Left lung (tissue), 10 donors: Measurements from ENCODE around the gene MIF4GD. TPM values are rescaled to one million over a fixed set of nuclear protein-coding genes. Genes with fewer than 3 reads are reported as not detected.
A peak's percentile ranks its signal among the peaks of the same experiment; 100 is the strongest.

Source experiments
- ATAC-seq: fragments of 200-7000 bp; cut with Tn5 transposase; one replicate; pipeline ENCODE4 v1.9.1; 2020; ENCODE audit warnings: moderate library complexity
- DNase-seq, 4 donors: peaks; one replicate each; pipeline ENCODE4 v3.0.0-alpha.2; 2013 to 2020
- H3K27ac ChIP-seq, 2 donors: fragments of 200-600 bp; sonication (generic) in 1 of 2; one replicate each; pipeline versions ENCODE4 v1.5.0 to v1.8.0; 2020 to 2021
- H3K27me3 ChIP-seq, 2 donors: fragments of 200-600 bp; sonication (generic) in 1 of 2; one replicate each; pipeline versions ENCODE4 v1.5.0 to v1.8.0; 2020 to 2021
- H3K36me3 ChIP-seq, 2 donors: fragments of 200-600 bp; sonication (generic) in 1 of 2; one replicate each; pipeline versions ENCODE4 v1.5.0 to v1.8.0; 2020 to 2021
- H3K4me1 ChIP-seq, 2 donors: fragments of 200-600 bp; one replicate each; pipeline ENCODE4 v1.8.0; 2021
- H3K4me3 ChIP-seq, 2 donors: fragments of 200-600 bp; sonication (generic) in 1 of 2; one replicate each; pipeline versions ENCODE4 v1.5.0 to v1.8.0; 2020 to 2021; ENCODE audit warnings: mild to moderate bottlenecking in 1 of 2
- H3K9me3 ChIP-seq, 2 donors: fragments of 200-600 bp; sonication (generic) in 1 of 2; one replicate each; pipeline versions ENCODE4 v1.5.0 to v1.8.0; 2020 to 2021
- CTCF ChIP-seq, 2 donors: fragments of 200-600 bp; sonication (generic) in 1 of 2; IDR thresholded peaks; one replicate each; pipeline versions ENCODE4 v1.5.0 to v1.8.0; 2021; ENCODE audit warnings: antibody characterized with exemption in 2 of 2
- intact Hi-C, 2 donors: fragments of 100-400 bp; cut with DNase I; formaldehyde crosslinking; loops; one replicate each; pipeline versions ENCODE4 v1.11.2 to v1.14.2; 2022
- polyA plus RNA-seq, 6 donors: library from polyadenylated mRNA; unstranded; fragments of 120-200 nt; gene quantifications; one replicate each; pipeline ENCODE4 v1.2.1, GENCODE V29; 2013; ENCODE audit not compliant: insufficient read length in 6 of 6
- total RNA-seq, 2 donors: library from RNA; stranded (reverse); fragmentation: NEBNext Ultra II Directional; extraction: Animal tissue kit (Norgen Biotek cat#: 25700); gene quantifications; one replicate each; pipeline ENCODE4 v1.2.1, GENCODE V29; 2021
- donor health status: DM: no; HTN: yes; CAD: no.
- donor health status: DM: no; HTN: no; CAD: no.

Gene MIF4GD
- total and polyA plus RNA-seq, 8 donors: 12.7 to 25.4 (median 14.9) TPM

- ATAC-seq: no peak
Observed at GRCh38 chr17:75273977-75274708, 3.1 kb upstream of the MIF4GD start.

GRCh38 chr17:75272848-75273184 is 1.8 kb upstream of the MIF4GD start:
- H3K27ac ChIP-seq: peak overlapping the region in 1 of 2 donors; percentile 95
- no peak overlapping the region for H3K4me3 ChIP-seq
- intact Hi-C loops: no loop called here

More at GRCh38 chr17:75273977-75274708, 3.1 kb upstream of the MIF4GD start:
- H3K36me3 ChIP-seq: peaks cover 0 to 52% of the 10 kb centered on the region in 2 donors
- intact Hi-C loops: no loop called here
- no peak for TF ChIP-seq CTCF (IDR thresholded peaks at IDR 0.05)
- H3K9me3 ChIP-seq: no peaks in the 10 kb centered on the region
- peaks cover 16 to 34% of the 10 kb centered on the region in 2 donors for H3K4me1 ChIP-seq
- H3K27me3 ChIP-seq: no peaks in the 10 kb centered on the region
- DNase-seq: no peak
- H3K4me3 ChIP-seq: no peak overlapping the region
- H3K27ac ChIP-seq: no peak overlapping the region

GRCh38 chr17:75271955-75272847 is 1.2 kb upstream of the MIF4GD start:
- no peak for TF ChIP-seq CTCF (IDR thresholded peaks at IDR 0.05)
- no peak for ATAC-seq
- H3K27ac ChIP-seq: peak overlapping the region; percentile 81 to 95

More at GRCh38 chr17:75272848-75273184, 1.8 kb upstream of the MIF4GD start:
- DNase-seq: no peak
- Histone ChIP-seq H3K4me1 (peaks cover 13 to 46% of the 10 kb centered on the region in 2 donors), H3K9me3 (no peaks in the 10 kb centered on the region), H3K36me3 (peaks cover 0 to 42% of the 10 kb centered on the region in 2 donors), H3K27me3 (no peaks in the 10 kb centered on the region)
- no peak for TF ChIP-seq CTCF (IDR thresholded peaks at IDR 0.05)
- ATAC-seq: no peak

GRCh38 chr17:75271233-75271954 is 363 bp upstream of the MIF4GD start:
- peak; percentile 87 for ATAC-seq
- Histone ChIP-seq H3K9me3 (no peaks in the 10 kb centered on the region), H3K36me3 (peaks cover 0 to 45% of the 10 kb centered on the region in 2 donors), H3K4me3 (peak overlapping the region; percentile 73 to 86), H3K27ac (peak overlapping the region; percentile 81 to 95), H3K27me3 (no peaks in the 10 kb centered on the region), H3K4me1 (peaks cover 13 to 58% of the 10 kb centered on the region in 2 donors)
- DNase-seq: peak in 3 of 4 donors; percentile 82 to 98 (median 84)
- TF ChIP-seq CTCF (IDR thresholded peaks at IDR 0.05): peak; percentile 74 to 89
- intact Hi-C loops: no loop called here

More at GRCh38 chr17:75271955-75272847, 1.2 kb upstream of the MIF4GD start:
- Histone ChIP-seq H3K9me3 (no peaks in the 10 kb centered on the region), H3K27me3 (no peaks in the 10 kb centered on the region), H3K36me3 (peaks cover 0 to 41% of the 10 kb centered on the region in 2 donors), H3K4me1 (peaks cover 13 to 52% of the 10 kb centered on the region in 2 donors), H3K4me3 (peak overlapping the region; percentile 73 to 86)
- intact Hi-C loops: no loop called here
- no peak for DNase-seq
